ENCODE data around the gene CAPN5.

The CAPN5 gene

GRCh38 chr11:77026743-77027142 lies 40.0 kb upstream of the CAPN5 start:
- no peak for TF ChIP-seq CTCF (IDR thresholded peaks at IDR 0.05; ENCODE audit: insufficient read depth, low read length, poor library complexity, severe bottlenecking)
- no peak for DNase-seq (ENCODE audit: extremely low read depth, insufficient read length)
- no peaks in the 10 kb centered on the region for H3K36me3 ChIP-seq (ENCODE audit: control insufficient read depth, insufficient read depth, low read length)
- H3K4me3 ChIP-seq (replicated peaks; ENCODE audit: low read depth, low read length): no peak overlapping the region
- no peaks in the 10 kb centered on the region; the same call in 1 of the 2 replicates for H3K27me3 ChIP-seq (replicated peaks; ENCODE audit: control insufficient read depth, insufficient read depth, low read length)

- no peak overlapping the region for H3K4me3 ChIP-seq (replicated peaks; ENCODE audit: low read depth, low read length)
- no peak for TF ChIP-seq CTCF (IDR thresholded peaks at IDR 0.05; ENCODE audit: insufficient read depth, low read length, poor library complexity, severe bottlenecking)
- H3K27me3 ChIP-seq (replicated peaks; ENCODE audit: control insufficient read depth, insufficient read depth, low read length): no peaks in the 10 kb centered on the region; the same call in 1 of the 2 replicates
- H3K36me3 ChIP-seq (ENCODE audit: control insufficient read depth, insufficient read depth, low read length): no peaks in the 10 kb centered on the region
- no peak for DNase-seq (ENCODE audit: extremely low read depth, insufficient read length)
Observed at GRCh38 chr11:77027275-77027674, 39.5 kb upstream of the CAPN5 start.

- no peak overlapping the region for H3K4me3 ChIP-seq (replicated peaks; ENCODE audit: low read depth, low read length)
- no peaks in the 10 kb centered on the region; the same call in 1 of the 2 replicates for H3K27me3 ChIP-seq (replicated peaks; ENCODE audit: control insufficient read depth, insufficient read depth, low read length)
- TF ChIP-seq CTCF (IDR thresholded peaks at IDR 0.05; ENCODE audit: insufficient read depth, low read length, poor library complexity, severe bottlenecking): no peak
- DNase-seq (ENCODE audit: extremely low read depth, insufficient read length): no peak
- no peaks in the 10 kb centered on the region for H3K36me3 ChIP-seq (ENCODE audit: control insufficient read depth, insufficient read depth, low read length)
Observed at GRCh38 chr11:77029829-77030228, 36.9 kb upstream of the CAPN5 start.

- Histone ChIP-seq H3K27me3 (replicated peaks; ENCODE audit: control insufficient read depth, insufficient read depth, low read length) (no peaks in the 10 kb centered on the region; the same call in 1 of the 2 replicates), H3K36me3 (ENCODE audit: control insufficient read depth, insufficient read depth, low read length) (no peaks in the 10 kb centered on the region), H3K4me3 (replicated peaks; ENCODE audit: low read depth, low read length) (no peak overlapping the region)
- no peak for TF ChIP-seq CTCF (IDR thresholded peaks at IDR 0.05; ENCODE audit: insufficient read depth, low read length, poor library complexity, severe bottlenecking)
- DNase-seq (ENCODE audit: extremely low read depth, insufficient read length): no peak
Observed at GRCh38 chr11:77030834-77031414, 35.8 kb upstream of the CAPN5 start.

- no peak for TF ChIP-seq CTCF (IDR thresholded peaks at IDR 0.05; ENCODE audit: insufficient read depth, low read length, poor library complexity, severe bottlenecking)
- H3K36me3 ChIP-seq (ENCODE audit: control insufficient read depth, insufficient read depth, low read length): no peaks in the 10 kb centered on the region
- no peak for DNase-seq (ENCODE audit: extremely low read depth, insufficient read length)
- H3K4me3 ChIP-seq (replicated peaks; ENCODE audit: low read depth, low read length): no peak overlapping the region
- H3K27me3 ChIP-seq (replicated peaks; ENCODE audit: control insufficient read depth, insufficient read depth, low read length): no peaks in the 10 kb centered on the region; the same call in 1 of the 2 replicates
Observed at GRCh38 chr11:77031599-77031998, 35.2 kb upstream of the CAPN5 start.

GRCh38 chr11:77035039-77035438 lies 31.7 kb upstream of the CAPN5 start:
- Histone ChIP-seq H3K27me3 (replicated peaks; ENCODE audit: control insufficient read depth, insufficient read depth, low read length) (no peaks in the 10 kb centered on the region; the same call in none of the 2 replicates), H3K4me3 (replicated peaks; ENCODE audit: low read depth, low read length) (no peak overlapping the region), H3K36me3 (ENCODE audit: control insufficient read depth, insufficient read depth, low read length) (no peaks in the 10 kb centered on the region)
- TF ChIP-seq CTCF (IDR thresholded peaks at IDR 0.05; ENCODE audit: insufficient read depth, low read length, poor library complexity, severe bottlenecking): no peak
- DNase-seq (ENCODE audit: extremely low read depth, insufficient read length): no peak

Measured in GM06990 (cell line).